GM19372 (cell line): ENCODE results near the gene GNB1.

Experiments
- ATAC-seq: cut with Tn5 transposase; IDR thresholded peaks from one replicate; pipeline ENCODE4 v1.9.1; 2021; ENCODE audit warnings: mild to moderate bottlenecking, low read depth, moderate library complexity; ENCODE audit not compliant: unreplicated experiment

The GNB1 gene

DNA sequence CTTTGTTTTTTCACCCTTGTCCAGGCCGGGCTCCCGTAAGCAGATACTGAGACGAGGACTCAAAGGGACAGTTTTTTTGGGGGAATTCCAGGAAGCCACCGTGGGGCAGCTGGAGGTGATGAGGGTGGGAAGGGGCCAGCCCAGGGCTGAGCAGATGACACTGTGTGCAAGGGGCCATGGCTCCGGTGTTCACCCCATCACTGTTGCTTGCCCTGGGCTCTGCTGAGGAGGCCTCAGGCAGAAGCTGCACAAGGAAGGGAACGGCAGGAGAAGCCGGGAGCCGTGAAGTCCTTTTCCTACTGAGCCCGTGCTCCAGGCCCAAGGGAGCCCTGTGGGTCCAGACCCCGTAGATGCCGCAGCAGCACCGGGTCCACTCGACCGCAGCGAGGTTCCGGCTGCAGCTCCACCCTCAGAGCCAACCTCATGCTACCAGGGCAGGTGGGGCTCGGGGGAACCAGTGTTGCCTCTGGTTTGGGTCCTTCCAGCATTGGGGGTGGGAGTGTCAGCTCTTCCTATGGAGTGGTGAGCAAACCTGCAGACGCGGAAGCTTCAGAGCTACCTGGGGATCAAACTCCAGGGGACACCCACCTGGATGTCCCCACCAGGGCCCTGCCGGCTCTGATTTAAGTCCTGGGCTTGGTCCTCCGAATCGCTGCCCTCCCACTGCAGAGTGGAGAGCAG, 19.9 kb upstream of the GNB1 start:
- ATAC-seq: no peak

DNA sequence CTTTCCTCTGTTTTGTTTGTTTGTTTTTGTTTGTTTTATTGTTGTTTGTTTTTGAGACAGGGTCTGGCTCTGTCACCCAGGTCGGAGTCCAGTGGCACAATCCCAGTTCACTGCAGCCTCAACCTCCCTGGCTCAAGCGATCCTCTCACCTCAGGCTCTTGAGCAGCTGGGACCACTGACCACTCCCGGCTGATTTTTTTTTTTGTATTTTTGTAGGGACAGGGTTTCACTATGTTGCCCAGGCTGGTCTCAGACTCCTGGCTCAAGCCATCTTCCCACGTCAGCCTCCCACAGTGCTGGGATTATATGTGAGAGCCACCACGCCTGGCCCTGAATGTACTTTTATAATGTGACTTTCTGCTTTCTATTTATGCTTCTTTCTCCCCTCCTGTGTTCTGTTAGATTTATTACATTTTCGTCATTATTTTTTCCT, 19.2 kb upstream of the GNB1 start:
- no peak for ATAC-seq

DNA sequence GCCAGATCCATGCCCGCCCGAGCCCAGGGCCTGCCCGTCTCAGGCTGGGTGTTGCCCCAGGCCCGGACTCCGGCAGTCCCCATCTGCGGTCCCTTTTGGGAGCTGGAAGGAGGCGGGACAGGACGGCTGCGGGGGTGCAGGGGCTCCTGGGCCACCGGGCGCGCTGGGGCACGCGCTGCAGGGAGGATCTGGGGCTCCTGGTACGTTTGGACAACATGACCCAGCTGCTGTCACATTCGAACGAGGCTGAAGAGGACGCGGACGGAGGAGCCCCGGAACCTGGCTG, 17.6 kb upstream of the GNB1 start:
- no peak for ATAC-seq

DNA sequence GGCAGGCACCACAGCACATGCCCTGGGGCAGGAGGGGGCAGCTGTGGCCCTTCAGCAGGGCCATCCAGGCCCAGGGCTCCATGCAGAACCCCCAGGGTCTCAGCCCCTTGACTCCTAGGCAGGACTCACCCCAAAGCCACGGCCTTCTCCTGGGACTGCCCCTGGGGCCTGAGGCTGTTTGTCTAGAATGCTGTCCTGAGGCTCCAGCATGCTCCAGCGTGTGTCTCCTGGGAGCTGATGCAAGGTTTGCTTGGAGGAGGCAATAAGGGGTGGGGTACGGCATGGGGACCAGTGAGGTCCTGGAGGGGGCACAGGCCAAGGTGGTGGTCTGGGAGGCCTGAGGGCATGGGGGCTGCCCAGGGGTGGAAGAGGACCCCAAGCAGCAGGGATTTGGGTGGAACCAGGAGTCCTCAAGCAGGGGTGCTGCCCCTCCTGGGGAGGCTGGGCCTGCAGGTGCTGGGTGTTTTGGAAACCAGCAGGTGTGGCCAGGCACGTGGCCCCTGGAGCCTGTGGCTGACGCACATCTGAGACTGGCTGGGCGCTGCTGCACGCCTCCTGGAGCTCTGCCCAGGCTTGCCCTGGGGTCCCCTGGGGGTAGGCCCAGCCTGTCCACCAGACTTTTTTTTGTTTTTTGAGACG, 16.3 kb upstream of the GNB1 start:
- no peak for ATAC-seq

DNA sequence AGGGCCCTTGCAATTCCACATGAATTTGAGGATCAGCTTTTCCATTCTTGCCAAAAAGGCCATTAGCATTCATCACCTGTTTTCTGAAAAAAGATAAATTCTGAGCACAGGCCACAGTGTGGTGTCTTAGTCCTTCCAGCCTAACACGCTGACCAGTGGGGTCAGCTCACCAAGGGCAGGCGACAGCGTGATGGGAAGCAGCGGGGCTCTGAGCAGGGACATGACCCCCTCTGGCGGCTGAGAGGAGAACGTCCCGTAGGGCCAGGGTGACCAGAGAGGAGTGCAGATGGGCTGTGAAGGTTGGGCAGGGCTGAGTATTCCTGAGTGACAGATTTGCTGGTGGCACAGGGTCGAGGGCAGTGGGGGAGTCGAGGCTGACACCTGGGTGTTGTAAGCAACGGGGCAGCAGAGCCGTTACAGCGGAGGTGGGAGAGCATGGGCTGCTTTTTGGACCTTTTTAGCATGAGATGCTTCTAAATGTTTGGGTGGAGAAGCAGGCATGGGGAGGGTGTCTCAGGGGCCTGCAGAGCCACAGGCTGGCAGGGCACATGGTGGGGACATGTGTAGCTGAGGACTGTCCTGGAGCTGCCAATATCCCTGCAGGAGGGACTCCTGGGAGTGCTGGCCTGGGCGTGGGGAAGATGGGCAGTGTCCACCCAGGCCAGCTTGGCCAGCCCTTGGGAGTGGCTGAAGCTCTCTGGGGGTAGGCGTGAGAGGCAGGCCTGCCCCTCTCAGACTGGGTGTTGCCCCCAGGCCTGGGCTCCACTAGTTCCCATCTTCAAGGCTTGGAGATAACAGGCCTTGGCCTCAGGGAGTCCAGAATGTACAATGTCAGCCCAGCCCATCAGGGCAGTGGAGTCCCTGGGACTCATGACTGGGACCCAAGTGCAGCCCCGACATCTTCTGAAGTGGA, 15.6 kb upstream of the GNB1 start:
- no peak for ATAC-seq

DNA sequence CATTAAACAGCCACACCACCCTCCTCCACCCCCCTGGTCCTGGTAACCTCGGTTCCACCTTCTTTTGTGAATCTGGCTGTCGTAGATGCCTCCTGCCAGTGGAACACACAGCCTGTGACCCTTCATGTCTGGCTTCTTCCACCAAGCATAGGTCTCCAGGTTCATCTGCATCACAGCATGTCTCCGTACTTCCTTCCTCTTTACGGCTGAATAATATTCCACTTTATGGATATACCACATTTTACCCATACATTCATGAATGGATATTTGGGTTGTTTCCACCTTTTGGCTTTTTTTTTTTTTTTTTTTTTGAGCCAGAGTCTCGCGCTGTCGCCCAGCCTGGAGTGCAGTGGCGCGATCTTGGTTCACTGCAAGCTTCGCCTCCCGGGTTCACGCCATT, 12.3 kb upstream of the GNB1 start:
- ATAC-seq: no peak

DNA sequence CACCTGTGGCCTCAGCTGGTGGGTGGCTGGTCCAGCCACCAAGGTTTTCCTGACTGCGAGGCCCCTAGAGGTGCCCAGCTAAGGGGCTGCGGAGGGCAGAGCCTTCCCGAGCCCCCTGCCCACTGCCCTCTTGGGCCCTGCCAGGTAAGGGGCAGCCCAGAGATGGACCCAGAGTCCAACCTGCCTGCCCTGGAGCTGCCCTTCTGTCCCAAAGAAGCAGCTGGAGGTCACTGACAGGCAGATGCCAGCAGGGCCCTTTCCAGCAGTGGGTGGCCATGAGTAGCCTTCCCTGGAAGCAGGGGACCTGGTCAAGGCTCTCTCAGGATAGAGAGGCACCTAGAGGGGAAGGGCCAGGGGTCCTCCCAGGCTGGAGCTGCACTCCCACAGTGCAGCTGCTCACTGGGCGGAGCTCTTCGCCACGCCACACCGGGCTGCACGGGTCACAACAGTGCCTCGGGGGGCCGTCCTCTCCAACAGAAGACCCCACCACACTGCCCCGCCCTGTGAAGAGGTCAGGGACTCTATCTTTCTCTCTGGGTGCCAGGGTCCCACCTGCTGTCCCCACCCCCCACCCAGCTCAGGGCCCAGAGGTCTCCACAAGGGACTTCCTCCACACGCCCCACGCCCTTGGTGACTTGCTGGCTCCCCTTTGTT, 10.9 kb upstream of the GNB1 start:
- ATAC-seq: no peak

DNA sequence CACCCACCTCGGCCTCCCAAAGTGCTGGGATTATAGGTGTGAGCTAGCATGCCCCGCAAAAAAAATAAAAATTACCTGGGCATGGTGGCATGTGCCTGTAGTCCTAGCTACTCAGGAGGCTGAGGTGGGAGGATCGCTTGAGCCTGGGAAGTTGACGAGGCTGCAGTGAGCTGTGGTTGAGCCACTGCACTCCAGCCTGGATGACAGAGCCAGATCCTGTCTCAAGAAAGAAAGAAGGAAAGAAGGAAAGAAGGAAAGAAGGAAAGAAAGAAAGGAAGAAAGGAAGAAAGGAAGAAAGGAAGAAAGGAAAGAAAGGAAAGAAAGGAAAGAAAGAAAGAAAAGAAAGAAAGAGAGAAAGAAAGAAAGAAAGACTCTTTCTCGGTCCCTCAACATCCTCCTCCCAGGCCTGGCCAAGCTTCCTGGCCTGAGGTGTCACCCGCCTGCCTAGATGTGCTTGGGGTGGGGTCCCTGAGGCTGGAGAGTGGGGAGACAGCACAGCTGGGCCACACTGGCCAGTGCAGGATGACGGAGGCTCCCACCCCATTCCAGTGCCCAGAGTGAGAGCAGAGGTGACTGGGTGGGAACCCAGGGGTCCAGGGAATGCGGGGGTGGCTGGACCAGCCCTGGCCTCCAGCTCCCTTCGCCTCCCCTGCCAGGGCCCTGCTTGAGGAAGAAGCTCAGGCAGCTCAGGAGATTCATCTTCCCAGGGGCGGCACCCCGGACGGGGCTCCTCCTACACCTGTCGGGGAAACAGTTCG, 10.2 kb upstream of the GNB1 start:
- ATAC-seq: no peak

DNA sequence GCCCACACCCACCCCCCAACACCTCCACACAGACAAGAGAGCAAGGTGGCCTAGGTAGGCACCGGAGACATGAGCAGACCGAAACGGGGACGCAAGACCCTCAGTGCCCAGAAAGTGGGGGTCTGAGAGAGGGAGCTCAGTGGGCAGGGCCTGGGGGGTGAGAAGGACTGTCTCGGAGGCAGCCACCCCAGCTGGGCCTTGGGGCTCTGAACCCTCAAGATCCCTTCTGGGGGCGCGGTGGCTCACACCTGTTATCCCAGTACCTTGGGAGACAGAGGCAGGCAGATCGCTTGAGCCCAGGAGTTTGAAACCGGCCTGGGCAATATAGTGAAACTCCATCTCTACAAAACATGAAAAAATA, 9.1 kb upstream of the GNB1 start:
- no peak for ATAC-seq

DNA sequence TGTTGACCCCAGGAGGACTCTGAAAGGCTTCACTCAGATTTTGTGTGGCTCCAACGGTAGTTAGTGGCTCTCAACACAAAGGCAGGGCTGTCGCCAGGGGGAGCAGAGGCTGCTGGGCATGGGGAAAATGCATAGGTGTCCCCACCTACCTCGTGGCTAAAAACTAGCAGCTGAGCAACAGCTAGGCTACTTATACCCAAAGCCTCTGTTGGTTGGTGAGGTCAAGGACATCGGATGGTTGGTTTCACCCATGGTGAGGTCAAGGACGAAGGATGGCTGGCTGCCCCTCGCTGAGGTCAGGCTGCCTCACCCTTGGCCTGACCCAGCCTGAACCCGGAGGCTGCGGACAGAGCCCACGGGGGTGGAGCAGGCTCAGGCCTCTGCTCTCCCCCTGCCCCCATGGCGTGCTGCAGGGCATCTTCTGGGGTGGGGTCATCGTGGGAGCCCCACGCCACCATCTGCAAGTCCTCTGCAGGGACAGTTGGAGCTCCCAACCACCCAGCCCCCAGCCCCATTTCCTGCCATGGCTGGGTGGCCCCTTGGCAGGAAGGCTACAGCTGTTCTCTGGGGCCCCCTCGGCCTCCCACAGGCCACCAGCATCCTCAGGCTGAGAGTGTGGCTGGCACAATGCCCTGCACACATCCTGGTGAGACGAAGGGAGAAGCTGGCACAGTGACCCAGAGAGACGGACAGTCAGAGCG, 8.5 kb upstream of the GNB1 start:
- no peak for ATAC-seq

DNA sequence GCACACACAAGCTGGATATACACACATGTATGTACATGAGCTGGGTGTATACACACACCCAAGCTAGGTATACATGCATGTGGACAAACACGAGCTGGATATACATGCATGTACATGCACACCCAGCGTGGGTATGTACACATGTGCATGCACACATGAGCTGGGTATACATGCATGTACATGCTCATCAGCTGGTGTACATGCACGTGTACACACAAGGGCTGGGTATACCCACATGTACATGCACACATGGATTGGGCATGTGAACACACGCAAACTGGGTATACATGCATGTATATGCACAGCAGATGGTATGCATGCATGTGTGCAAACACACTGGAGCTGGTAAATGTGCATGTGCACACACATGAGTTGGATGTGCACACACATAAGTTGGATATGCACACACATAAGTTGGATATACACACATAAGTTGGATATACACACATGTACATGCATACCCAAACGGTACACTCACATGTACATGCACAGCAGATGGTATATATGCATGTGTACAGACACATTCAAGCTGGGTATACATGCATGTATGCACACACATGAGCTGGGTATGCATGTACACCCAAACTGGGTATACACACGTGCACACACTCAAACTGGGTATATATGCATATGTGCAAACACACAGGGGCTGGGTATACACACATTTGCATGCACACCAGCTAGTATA, 7.5 kb upstream of the GNB1 start:
- no peak for ATAC-seq

DNA sequence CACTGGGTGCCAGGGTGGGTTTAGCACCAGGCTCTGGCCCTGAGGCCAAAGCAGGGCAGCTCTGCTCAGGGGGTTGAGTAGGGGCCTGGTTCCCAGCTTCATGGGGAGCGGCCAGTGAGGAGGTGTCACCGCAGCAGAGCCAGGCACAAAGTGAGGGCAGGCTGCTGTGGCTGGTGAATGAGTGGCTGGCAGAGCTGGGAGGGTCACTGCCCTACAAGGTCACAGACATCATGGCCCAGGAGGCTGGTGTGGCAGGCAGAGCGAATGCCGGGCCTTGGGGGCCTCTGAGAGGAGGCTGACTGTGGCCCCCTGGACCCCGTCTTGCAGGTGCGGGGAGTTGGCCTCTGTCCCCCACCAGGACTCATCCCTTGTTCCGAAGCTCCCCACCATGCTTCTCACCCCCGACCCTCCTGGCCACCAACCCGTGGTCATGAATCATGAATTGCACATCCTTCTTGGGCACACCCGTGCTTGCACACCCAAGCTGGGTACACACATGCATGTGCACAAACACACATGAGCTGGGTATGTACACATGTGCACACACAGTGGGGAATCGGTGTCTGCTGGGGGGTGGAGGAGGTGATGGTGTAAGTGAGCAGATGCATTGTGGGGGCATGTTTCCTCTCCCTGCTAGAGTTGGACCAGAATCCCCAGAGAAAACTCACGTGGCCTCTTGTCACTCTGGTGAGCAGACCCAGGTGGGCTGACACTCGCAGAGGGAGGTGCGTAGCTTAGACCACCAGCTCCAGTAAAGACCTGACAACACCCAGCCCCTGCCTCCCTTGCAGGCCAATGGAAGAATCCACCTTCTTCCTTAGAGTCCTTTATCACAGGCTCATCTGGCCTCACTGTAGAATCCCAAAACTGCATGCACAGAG, 4.8 kb upstream of the GNB1 start:
- ATAC-seq: no peak

DNA sequence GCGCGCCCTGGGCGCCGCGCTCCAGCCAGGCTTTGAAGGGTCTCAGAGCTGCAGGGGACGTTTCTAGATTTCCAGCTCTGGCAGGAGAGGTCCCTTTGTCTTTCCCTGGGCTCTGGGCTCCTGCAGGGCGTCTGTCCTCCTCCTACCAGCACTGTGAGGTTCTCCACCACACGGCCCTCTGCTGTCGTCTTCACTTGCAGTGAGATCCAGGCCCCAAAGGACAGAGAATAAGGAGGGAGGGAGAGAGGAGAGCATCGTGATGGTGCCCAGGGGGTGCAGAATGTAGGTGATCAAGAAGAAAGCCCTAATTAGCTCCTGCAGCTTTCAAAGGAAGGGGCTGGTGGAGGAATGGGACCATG, 4.2 kb upstream of the GNB1 start:
- ATAC-seq: no peak

DNA sequence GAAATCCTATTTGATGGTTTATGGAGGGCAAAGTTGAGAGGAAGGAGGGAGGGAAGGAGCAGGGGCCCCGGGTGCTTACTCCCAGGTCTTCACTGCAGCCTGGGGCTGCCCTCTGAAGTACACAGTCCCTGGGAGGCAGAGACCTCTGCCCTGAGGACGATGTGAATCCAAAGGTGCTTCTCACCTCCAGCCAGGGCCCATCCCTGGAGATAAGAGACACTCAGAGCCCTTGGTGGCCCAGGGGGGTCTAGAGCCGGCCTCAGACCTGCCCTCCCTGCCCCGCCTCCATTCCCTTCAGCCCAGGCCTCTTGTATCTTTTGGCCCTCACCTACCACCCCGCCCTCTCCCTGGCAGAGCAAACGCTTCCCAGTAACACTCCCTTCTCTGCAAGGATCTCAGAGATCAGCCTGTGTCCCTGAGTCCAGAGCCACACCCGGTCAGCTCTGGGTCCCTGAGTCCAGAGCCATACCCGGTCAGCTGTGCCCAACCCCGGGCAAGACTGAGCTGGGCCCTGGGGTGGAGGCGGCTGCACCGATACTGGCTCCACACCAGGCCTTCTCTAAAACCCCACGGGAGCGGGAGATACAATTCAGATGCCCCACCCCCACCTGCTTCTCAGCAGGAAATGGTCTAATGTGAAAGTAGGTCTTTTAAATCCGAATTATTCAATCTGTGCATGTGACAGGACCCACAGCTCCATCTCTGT, 3.6 kb upstream of the GNB1 start:
- ATAC-seq: no peak

DNA sequence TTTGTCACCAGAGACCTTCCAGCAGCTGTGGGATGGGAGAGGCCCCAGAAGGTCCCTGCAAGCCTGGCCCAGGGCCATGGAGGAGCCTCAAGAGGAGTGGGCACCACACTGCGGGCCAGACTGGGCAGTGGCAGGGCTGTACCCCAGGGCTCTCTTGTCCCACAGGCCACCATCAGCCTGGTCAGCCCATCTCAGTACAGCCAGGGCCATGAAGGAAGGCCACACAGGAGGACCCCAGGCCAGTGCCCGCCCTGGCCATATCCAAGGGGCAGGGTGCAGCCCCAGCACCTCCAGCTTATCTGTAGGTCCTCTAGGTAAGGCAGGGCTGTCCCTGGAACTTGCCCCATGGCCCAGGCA, 3.1 kb upstream of the GNB1 start:
- ATAC-seq: no peak

DNA sequence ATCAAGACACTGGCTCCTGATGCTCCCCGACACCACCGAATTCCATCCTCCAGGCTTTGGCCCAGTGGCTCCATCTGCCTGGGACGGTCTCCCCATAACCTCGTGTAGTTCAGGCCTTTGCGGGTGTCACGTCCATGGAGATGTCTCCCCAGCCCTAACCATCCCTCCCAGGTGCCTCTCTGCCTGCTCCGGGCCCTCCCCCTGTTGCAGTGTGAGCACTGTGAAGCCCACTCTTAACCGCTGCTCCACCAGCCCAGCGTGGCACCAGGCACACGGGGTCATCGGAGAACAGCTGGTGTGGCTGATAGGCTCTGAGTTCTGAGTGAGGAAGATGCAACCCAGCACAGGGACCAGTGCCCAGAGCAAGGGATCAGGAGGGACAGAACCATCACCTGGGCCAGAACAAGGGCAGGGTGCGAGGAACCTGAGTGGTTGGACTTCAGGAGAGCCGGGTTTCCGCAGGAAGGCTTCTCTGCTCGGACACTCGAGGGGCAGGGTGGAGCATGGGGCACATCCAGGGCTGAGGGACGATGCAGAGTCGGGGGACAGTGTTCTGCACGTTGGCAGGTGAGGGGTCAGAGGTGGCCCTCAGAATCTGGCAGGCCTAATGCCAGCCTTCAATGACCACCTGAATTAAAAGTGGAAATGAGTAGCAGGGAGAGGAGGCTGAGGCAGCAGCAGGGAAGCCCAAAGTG, 2.6 kb upstream of the GNB1 start:
- ATAC-seq: no peak

DNA sequence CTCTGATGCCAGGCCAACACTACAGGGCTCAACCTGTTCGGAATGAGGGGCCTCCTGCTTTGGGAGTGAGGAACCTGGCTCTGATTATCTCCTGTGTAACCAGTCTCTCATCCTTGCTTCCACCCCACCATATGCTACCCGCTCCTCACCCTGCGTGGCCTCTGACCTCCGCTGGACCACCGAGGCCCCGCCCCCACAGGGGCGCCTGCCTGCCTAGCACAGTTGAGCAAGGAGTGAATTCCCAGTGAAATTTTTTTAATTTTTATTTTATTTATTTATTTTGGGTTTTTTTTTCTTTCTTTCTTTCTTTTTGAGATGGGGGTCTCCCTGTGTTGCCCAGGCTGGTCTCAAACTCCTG, 1.9 kb upstream of the GNB1 start:
- ATAC-seq: no peak
